Cardiac fibroblast (primary cell): Measurements from ENCODE around the gene OTULIN.
A peak's percentile ranks its signal among the peaks of the same experiment; 100 is the strongest.

ENCODE experiments used
- DNase-seq, 2 donors: peaks; one replicate each; pipeline versions ENCODE4 v3.0.0 to v3.0.0-alpha.2; 2010; ENCODE audit warnings: low read depth in 2 of 2
- H3K4me3 ChIP-seq, 2 donors: replicated peaks in 1 of 2; 1 replicate in 1 of 2; 2 replicates in 1 of 2; pipeline ENCODE4 v1.5.1; 2011; ENCODE audit warnings: low read depth in 2 of 2, low read length in 2 of 2, mild to moderate bottlenecking in 2 of 2, moderate library complexity in 1 of 2
- TF ChIP-seq, protein P1 (sequence below): IDR thresholded peaks from one replicate; pipeline ENCODE4 v1.5.1; 2011; ENCODE audit warnings: low read depth, mild to moderate bottlenecking, low read length, inconsistent platforms

The OTULIN gene

GRCh38 chr5:14698495-14698894 lies 34.0 kb downstream of the OTULIN start:
- TF ChIP-seq, protein P1, sequence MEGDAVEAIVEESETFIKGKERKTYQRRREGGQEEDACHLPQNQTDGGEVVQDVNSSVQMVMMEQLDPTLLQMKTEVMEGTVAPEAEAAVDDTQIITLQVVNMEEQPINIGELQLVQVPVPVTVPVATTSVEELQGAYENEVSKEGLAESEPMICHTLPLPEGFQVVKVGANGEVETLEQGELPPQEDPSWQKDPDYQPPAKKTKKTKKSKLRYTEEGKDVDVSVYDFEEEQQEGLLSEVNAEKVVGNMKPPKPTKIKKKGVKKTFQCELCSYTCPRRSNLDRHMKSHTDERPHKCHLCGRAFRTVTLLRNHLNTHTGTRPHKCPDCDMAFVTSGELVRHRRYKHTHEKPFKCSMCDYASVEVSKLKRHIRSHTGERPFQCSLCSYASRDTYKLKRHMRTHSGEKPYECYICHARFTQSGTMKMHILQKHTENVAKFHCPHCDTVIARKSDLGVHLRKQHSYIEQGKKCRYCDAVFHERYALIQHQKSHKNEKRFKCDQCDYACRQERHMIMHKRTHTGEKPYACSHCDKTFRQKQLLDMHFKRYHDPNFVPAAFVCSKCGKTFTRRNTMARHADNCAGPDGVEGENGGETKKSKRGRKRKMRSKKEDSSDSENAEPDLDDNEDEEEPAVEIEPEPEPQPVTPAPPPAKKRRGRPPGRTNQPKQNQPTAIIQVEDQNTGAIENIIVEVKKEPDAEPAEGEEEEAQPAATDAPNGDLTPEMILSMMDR = no peak
- DNase-seq = no peak
- H3K4me3 ChIP-seq = no peak overlapping the region

GRCh38 chr5:14699159-14699558 lies 34.6 kb downstream of the OTULIN start:
- no peak for DNase-seq
- H3K4me3 ChIP-seq = no peak overlapping the region
- TF ChIP-seq, protein P1 = no peak

DNA sequence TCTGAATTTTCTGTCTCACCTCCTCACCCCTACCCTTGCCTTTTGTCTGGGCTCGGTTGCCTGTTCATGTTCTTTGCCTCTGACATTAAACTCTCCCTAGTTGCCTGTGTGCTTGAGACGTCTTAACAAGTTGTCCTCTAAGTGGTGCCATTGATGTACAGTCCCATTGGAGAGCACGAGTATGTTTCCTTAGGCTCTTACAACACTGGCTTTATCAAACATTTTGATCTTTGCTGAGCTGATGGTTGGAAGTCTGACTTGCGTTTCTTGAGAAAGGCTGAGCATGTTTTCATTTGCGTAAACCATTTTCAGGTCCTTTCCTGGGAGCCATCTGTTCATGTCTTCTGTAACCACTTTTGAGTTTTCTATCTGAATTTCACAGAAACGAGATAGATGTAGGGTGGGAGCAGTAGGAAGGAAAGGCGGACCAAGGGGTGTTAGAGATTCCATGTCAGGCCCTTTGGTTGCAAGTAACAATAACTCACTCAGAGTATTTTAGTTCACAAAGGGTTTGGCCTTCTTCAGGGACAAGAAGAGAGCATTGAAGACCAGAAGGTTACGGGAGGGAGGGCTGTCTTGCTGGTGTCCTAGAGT lies 35.4 kb downstream of the OTULIN start:
- DNase-seq = no peak
- H3K4me3 ChIP-seq = no peak overlapping the region
- TF ChIP-seq, protein P1 = no peak

DNA sequence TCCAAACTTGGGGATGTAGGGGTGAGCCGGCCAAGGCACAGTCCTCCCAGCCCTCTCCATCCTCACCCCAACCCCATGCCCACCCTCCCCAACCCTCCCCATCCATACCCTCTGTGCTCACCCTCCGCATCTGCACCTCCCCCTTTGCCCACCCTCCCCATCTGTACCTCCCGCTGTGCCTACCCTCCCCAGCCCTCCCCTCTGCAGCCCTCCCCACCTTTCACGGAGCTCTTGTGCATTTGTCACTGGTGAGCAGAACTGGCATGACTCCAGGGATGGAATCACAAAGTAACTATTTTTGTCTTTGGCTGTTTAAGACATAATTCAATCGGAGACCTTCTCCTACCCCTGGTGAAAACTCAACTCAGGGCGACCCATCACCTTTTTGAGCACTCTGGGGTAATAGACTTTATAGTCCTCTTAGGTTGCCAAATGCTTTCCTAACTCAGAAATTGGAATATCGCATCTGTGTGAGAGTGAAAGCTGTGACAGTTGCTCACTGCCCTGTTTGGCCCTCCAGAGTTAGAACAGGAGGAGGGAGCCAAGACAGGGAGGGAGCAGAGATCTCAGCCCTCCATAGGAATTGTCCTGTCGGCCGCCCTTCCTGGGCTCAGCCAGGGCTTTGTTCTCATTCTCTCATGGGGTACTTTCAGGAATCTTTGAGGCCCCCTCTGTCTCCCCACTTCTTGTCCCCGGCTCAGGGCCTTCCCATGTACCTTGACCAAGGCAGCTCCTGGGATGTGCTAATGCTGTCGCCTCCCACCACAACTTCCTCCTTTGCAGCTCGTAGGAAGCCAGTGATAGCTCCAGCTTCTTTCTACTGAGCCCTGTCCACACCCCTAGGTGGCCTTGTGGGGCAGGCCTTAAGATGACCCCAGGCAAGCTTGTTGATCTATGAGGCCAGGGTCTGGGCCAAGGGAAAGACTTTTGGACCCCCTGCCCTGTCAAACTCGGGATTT lies 36.2 kb downstream of the OTULIN start:
- H3K4me3 ChIP-seq = no peak overlapping the region
- DNase-seq = peak in 1 of 2 donors; percentile 25
- TF ChIP-seq, protein P1 = no peak

- DNase-seq = no peak
- H3K4me3 ChIP-seq = no peak overlapping the region
- TF ChIP-seq, protein P1 = no peak
Measured at GRCh38 chr5:14701556-14701955, 37.0 kb downstream of the OTULIN start.

DNA sequence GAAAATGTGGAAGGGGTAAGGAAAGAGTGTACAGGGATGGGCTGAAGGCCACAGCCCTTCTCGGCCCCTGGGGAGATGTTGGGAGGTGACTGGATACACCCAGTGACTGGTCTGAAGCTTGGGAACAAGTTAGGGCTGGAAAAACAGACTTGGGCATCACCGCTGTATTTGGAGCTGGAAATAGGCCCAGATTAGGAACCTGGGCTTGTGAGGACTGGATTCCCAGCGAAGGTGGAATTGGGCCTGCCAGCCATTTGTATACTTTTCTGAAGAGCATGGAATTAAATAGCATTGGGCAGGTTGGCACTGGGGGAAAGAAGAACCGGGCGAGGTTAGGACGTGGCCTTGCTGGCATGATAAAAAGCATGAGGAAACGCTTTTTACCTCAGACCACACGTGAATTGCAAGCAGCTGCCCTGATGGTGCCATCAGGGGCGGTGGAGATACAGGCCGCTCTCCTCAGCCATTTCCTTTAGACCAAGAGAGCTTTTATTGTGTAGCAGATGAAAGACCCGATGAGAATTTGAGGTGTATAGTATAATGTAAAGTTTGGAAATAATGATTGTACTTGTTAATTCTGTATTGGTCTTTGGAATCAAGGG lies 37.8 kb downstream of the OTULIN start:
- no peak overlapping the region for H3K4me3 ChIP-seq
- TF ChIP-seq, protein P1 = no peak
- no peak for DNase-seq
